Peyer's patch (tissue), 4 donors: ENCODE data around the gene FASTK. TPM values are rescaled to one million over a fixed set of nuclear protein-coding genes. Genes with fewer than 3 reads are reported as not detected.

Source experiments
- DNase-seq, 3 donors: peaks; one replicate each; pipeline ENCODE4 v3.0.0-alpha.2; 2017 to 2019
- H3K27ac ChIP-seq, 4 donors: fragments of 200-600 bp; sonication (generic); one replicate each; pipeline ENCODE4 v1.5.1; 2016 to 2019
- H3K27me3 ChIP-seq, 2 donors: fragments of 200-600 bp; sonication (generic); one replicate each; pipeline ENCODE4 v1.5.1; 2019
- H3K36me3 ChIP-seq, 3 donors: fragments of 200-600 bp; sonication (generic); one replicate each; pipeline ENCODE4 v1.5.1; 2016 to 2019
- H3K4me1 ChIP-seq, 4 donors: fragments of 200-600 bp; sonication (generic); one replicate each; pipeline ENCODE4 v1.5.1; 2016 to 2019
- H3K4me3 ChIP-seq, 4 donors: fragments of 200-600 bp; sonication (generic); 1 replicate in 3 of 4; 2 replicates in 1 of 4; pipeline ENCODE4 v1.5.1; 2016 to 2019; ENCODE audit warnings: mild to moderate bottlenecking in 1 of 4
- H3K9me3 ChIP-seq, 4 donors: fragments of 200-600 bp; sonication (generic); one replicate each; pipeline ENCODE4 v1.5.1; 2016 to 2019; ENCODE audit warnings: mild to moderate bottlenecking in 1 of 4
- CTCF ChIP-seq, 6 experiments: fragments of 450-650 bp in 4 of 6; fragments of 200-600 bp in 2 of 6; sonication (generic) in 1 of 6; IDR thresholded peaks; one replicate each; pipeline ENCODE4 v1.5.1; 2017 to 2019; ENCODE audit warnings: antibody characterized with exemption in 6 of 6, mild to moderate bottlenecking in 3 of 6, moderate library complexity in 1 of 6
- POLR2A ChIP-seq, 2 donors: fragments of 450-650 bp; IDR thresholded peaks; one replicate each; pipeline ENCODE4 v1.5.1; 2017; ENCODE audit warnings: antibody characterized with exemption in 2 of 2, mild to moderate bottlenecking in 2 of 2, moderate library complexity in 2 of 2
- total RNA-seq, 4 donors: library from RNA; depleted of rRNA; stranded (reverse); fragments of >200 nt; gene quantifications; one replicate each; pipeline ENCODE4 v1.1.0, GENCODE V29; 2016

The FASTK gene
- total RNA-seq, 4 donors from 2014 or later: 99.0 to 239 (median 158) TPM

GRCh38 chr7:151035902-151036301 is 44.7 kb downstream of the FASTK start:
- Histone ChIP-seq H3K4me1 (peaks cover 0 to 13% (median 5%) of the 10 kb centered on the region in 4 donors), H3K27ac (no peak overlapping the region), H3K9me3 (no peaks in the 10 kb centered on the region), H3K36me3 (peaks cover 0 to 35% (median 0%) of the 10 kb centered on the region in 3 donors), H3K27me3 (no peaks in the 10 kb centered on the region), H3K4me3 (no peak overlapping the region)
- no peak for TF ChIP-seq POLR2A (IDR thresholded peaks at IDR 0.05)
- no peak for TF ChIP-seq CTCF (IDR thresholded peaks at IDR 0.05)
- no peak for DNase-seq

- Histone ChIP-seq H3K36me3 (peaks cover 0 to 35% (median 0%) of the 10 kb centered on the region in 3 donors), H3K4me1 (peaks cover 0 to 13% (median 5%) of the 10 kb centered on the region in 4 donors), H3K27ac (no peak overlapping the region), H3K27me3 (no peaks in the 10 kb centered on the region), H3K4me3 (no peak overlapping the region), H3K9me3 (no peaks in the 10 kb centered on the region)
- no peak for TF ChIP-seq POLR2A (IDR thresholded peaks at IDR 0.05)
- TF ChIP-seq CTCF (IDR thresholded peaks at IDR 0.05): no peak
- DNase-seq: no peak
Observed at GRCh38 chr7:151035026-151035717, 45.4 kb downstream of the FASTK start.

- H3K4me1 ChIP-seq: peaks cover 0 to 8% (median 3%) of the 10 kb centered on the region in 4 donors
- no peaks in the 10 kb centered on the region for H3K9me3 ChIP-seq
- TF ChIP-seq POLR2A (IDR thresholded peaks at IDR 0.05): no peak
- TF ChIP-seq CTCF (IDR thresholded peaks at IDR 0.05): no peak
- DNase-seq: no peak
- peaks cover 0 to 35% (median 0%) of the 10 kb centered on the region in 3 donors for H3K36me3 ChIP-seq
- no peak overlapping the region for H3K27ac ChIP-seq
- no peaks in the 10 kb centered on the region for H3K27me3 ChIP-seq
- H3K4me3 ChIP-seq: no peak overlapping the region
Observed at GRCh38 chr7:151034312-151035025, 46.1 kb downstream of the FASTK start.

GRCh38 chr7:151033864-151034249 is 46.8 kb downstream of the FASTK start:
- H3K36me3 ChIP-seq: peaks cover 0 to 35% (median 0%) of the 10 kb centered on the region in 3 donors

More at GRCh38 chr7:151033864-151034249, 46.8 kb downstream of the FASTK start:
- Histone ChIP-seq H3K4me3 (no peak overlapping the region), H3K27me3 (no peaks in the 10 kb centered on the region), H3K9me3 (no peaks in the 10 kb centered on the region), H3K27ac (no peak overlapping the region), H3K4me1 (peaks cover under 1 to 5% (median 3%) of the 10 kb centered on the region in 4 donors)
- TF ChIP-seq POLR2A (IDR thresholded peaks at IDR 0.05): no peak
- TF ChIP-seq CTCF (IDR thresholded peaks at IDR 0.05): no peak
- no peak for DNase-seq
